ENCODE results near the gene HTR5A.

DNA sequence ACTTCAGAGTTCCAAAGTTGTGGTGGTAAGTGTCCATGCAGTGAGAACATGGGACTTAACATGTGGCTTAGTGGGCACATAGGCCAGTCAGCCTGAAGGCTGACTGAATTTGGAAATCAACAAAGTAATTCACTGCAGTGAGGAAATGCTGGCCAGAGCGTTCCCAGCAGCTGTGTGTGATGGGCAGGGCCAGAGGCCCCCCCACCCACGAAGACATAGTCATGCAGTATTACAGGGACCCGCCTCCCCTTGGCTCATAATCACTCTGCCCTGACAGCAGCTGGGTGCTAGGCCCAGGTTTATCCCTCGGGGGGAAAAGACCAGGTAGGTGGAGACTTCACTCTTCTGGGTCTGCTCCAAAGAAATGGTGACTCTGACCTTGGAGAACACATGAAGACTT lies 33.7 kb downstream of the HTR5A start:
- TF ChIP-seq, protein P1, sequence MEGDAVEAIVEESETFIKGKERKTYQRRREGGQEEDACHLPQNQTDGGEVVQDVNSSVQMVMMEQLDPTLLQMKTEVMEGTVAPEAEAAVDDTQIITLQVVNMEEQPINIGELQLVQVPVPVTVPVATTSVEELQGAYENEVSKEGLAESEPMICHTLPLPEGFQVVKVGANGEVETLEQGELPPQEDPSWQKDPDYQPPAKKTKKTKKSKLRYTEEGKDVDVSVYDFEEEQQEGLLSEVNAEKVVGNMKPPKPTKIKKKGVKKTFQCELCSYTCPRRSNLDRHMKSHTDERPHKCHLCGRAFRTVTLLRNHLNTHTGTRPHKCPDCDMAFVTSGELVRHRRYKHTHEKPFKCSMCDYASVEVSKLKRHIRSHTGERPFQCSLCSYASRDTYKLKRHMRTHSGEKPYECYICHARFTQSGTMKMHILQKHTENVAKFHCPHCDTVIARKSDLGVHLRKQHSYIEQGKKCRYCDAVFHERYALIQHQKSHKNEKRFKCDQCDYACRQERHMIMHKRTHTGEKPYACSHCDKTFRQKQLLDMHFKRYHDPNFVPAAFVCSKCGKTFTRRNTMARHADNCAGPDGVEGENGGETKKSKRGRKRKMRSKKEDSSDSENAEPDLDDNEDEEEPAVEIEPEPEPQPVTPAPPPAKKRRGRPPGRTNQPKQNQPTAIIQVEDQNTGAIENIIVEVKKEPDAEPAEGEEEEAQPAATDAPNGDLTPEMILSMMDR (IDR thresholded peaks at IDR 0.05), result no peak
- TF ChIP-seq EP300 (IDR thresholded peaks at IDR 0.05), result no peak
